Stimulated activated CD4-positive, alpha-beta T cell treated with anti-CD3 and anti-CD28 coated beads, Interleukin-1b, Interleukin-23, amount 100 ng/mL, for 24 hours (primary cell): ENCODE measurements around the gene RNF150.
"Not testable (repeated sequence)": the region's sequence is repeated elsewhere in the genome, so short reads cannot be mapped to it uniquely, and the experiment has no call there.

Experiments used
- DNase-seq, 4 experiments: peaks; one replicate each; pipeline ENCODE4 v3.0.0-alpha.2; 2020; ENCODE audit warnings: low read depth in 4 of 4, low spot score in 1 of 4

Gene RNF150

GRCh38 chr4:141078871-141079270 lies 54.4 kb downstream of the RNF150 start:
- no peak for DNase-seq

GRCh38 chr4:141077611-141078225 lies 55.6 kb downstream of the RNF150 start:
- DNase-seq: no peak

GRCh38 chr4:141075553-141075952 lies 57.7 kb downstream of the RNF150 start:
- DNase-seq: no peak

- DNase-seq: no peak
Observed at GRCh38 chr4:141074098-141074878, 59.0 kb downstream of the RNF150 start.

- DNase-seq: no peak
Observed at GRCh38 chr4:141066690-141067089, 66.6 kb downstream of the RNF150 start.

- no peak for DNase-seq
Observed at GRCh38 chr4:141065872-141066271, 67.4 kb downstream of the RNF150 start.

- no peak for DNase-seq
Observed at GRCh38 chr4:141062651-141063050, 70.6 kb downstream of the RNF150 start.

- DNase-seq: no peak
Observed at GRCh38 chr4:141058591-141059512, 74.4 kb downstream of the RNF150 start.

- no peak for DNase-seq
Observed at GRCh38 chr4:141057582-141057981, 75.7 kb downstream of the RNF150 start.

GRCh38 chr4:141056473-141056872 lies 76.8 kb downstream of the RNF150 start:
- no peak for DNase-seq

- DNase-seq: no peak
Observed at GRCh38 chr4:141054446-141054845, 78.8 kb downstream of the RNF150 start.

- DNase-seq: not testable (repeated sequence)
Observed at GRCh38 chr4:141050999-141051398, 82.3 kb downstream of the RNF150 start.

GRCh38 chr4:141047228-141047884 lies 85.9 kb downstream of the RNF150 start:
- DNase-seq: no peak

- DNase-seq: no peak
Observed at GRCh38 chr4:141046255-141046654, 87.0 kb downstream of the RNF150 start.

- no peak for DNase-seq
Observed at GRCh38 chr4:141045848-141046247, 87.4 kb downstream of the RNF150 start.

- no peak for DNase-seq
Observed at GRCh38 chr4:141041021-141041476, 92.2 kb downstream of the RNF150 start.

GRCh38 chr4:141039156-141039555 lies 94.1 kb downstream of the RNF150 start:
- DNase-seq: no peak

- no peak for DNase-seq
Observed at GRCh38 chr4:141038428-141038827, 94.8 kb downstream of the RNF150 start.

- no peak for DNase-seq
Observed at GRCh38 chr4:141037446-141037845, 95.8 kb downstream of the RNF150 start.

- DNase-seq: no peak
Observed at GRCh38 chr4:141036786-141037185, 96.5 kb downstream of the RNF150 start.

GRCh38 chr4:141035920-141036319 lies 97.3 kb downstream of the RNF150 start:
- DNase-seq: no peak
